Central memory CD8-positive, alpha-beta T cell (primary cell): ENCODE data around the gene DAPK1.

Source experiments
- ATAC-seq: fragments of 150-1000 bp; cut with Tn5 transposase; replicated peaks from 2 replicates; pipeline ENCODE4 v1.10.0; 2022; ENCODE audit warnings: mild to moderate bottlenecking, moderate FRiP score, moderate number of reproducible peaks; ENCODE audit not compliant: poor library complexity, severe bottlenecking; ENCODE audit errors: extremely low read depth
- DNase-seq, 2 donors: peaks; one replicate each; pipeline ENCODE4 v3.0.0; 2021; ENCODE audit warnings: low spot score in 2 of 2
- H3K27ac Mint-ChIP-seq: one replicate; pipeline ENCODE4 v1.8.0; 2022; ENCODE audit warnings: low read depth, mild to moderate bottlenecking, moderate library complexity, mixed read lengths
- H3K27me3 Mint-ChIP-seq: one replicate; pipeline ENCODE4 v1.8.0; 2022; ENCODE audit warnings: mixed read lengths
- H3K36me3 Mint-ChIP-seq: one replicate; pipeline ENCODE4 v1.8.0; 2022; ENCODE audit warnings: mild to moderate bottlenecking, moderate library complexity, mixed read lengths; ENCODE audit not compliant: insufficient read depth
- H3K4me1 Mint-ChIP-seq: one replicate; pipeline ENCODE4 v1.8.0; 2022; ENCODE audit warnings: mixed read lengths
- H3K4me3 Mint-ChIP-seq: one replicate; pipeline ENCODE4 v1.8.0; 2022; ENCODE audit warnings: mild to moderate bottlenecking, moderate library complexity, mixed read lengths
- H3K9me3 Mint-ChIP-seq: one replicate; pipeline ENCODE4 v1.8.0; 2022; ENCODE audit warnings: mixed read lengths

The DAPK1 gene

GRCh38 chr9:87701931-87702421, 204.3 kb downstream of the DAPK1 start:
- no peaks in the 10 kb centered on the region for H3K36me3 Mint-ChIP-seq
- H3K27ac Mint-ChIP-seq = no peak overlapping the region
- DNase-seq = no peak
- no peaks in the 10 kb centered on the region for H3K9me3 Mint-ChIP-seq
- no peaks in the 10 kb centered on the region for H3K4me1 Mint-ChIP-seq
- peaks cover 5% of the 10 kb centered on the region for H3K27me3 Mint-ChIP-seq
- ATAC-seq = no peak
- H3K4me3 Mint-ChIP-seq = no peak overlapping the region

- H3K27ac Mint-ChIP-seq = no peak overlapping the region
- H3K27me3 Mint-ChIP-seq = peaks cover 9% of the 10 kb centered on the region
- H3K4me3 Mint-ChIP-seq = no peak overlapping the region
- H3K4me1 Mint-ChIP-seq = no peaks in the 10 kb centered on the region
- H3K9me3 Mint-ChIP-seq = no peaks in the 10 kb centered on the region
- H3K36me3 Mint-ChIP-seq = no peaks in the 10 kb centered on the region
- ATAC-seq (no peak), DNase-seq (no peak)
Measured at GRCh38 chr9:87702921-87703320, 205.3 kb downstream of the DAPK1 start.

- Mint-ChIP-seq H3K4me3 (no peak overlapping the region), H3K27ac (no peak overlapping the region), H3K9me3 (no peaks in the 10 kb centered on the region), H3K27me3 (peaks cover 10% of the 10 kb centered on the region), H3K36me3 (no peaks in the 10 kb centered on the region), H3K4me1 (no peaks in the 10 kb centered on the region)
- DNase-seq (no peak), ATAC-seq (no peak)
Measured at GRCh38 chr9:87703636-87704276, 206.1 kb downstream of the DAPK1 start.

GRCh38 chr9:87704342-87704741, 206.7 kb downstream of the DAPK1 start:
- Mint-ChIP-seq H3K4me1 (no peaks in the 10 kb centered on the region), H3K4me3 (no peak overlapping the region), H3K27me3 (peaks cover 10% of the 10 kb centered on the region), H3K27ac (no peak overlapping the region), H3K36me3 (no peaks in the 10 kb centered on the region), H3K9me3 (no peaks in the 10 kb centered on the region)
- DNase-seq (no peak), ATAC-seq (no peak)

- no peaks in the 10 kb centered on the region for H3K9me3 Mint-ChIP-seq
- H3K4me3 Mint-ChIP-seq = no peak overlapping the region
- no peak overlapping the region for H3K27ac Mint-ChIP-seq
- H3K36me3 Mint-ChIP-seq = no peaks in the 10 kb centered on the region
- ATAC-seq = no peak
- peaks cover 10% of the 10 kb centered on the region for H3K27me3 Mint-ChIP-seq
- no peak for DNase-seq
- H3K4me1 Mint-ChIP-seq = no peaks in the 10 kb centered on the region
Measured at GRCh38 chr9:87706066-87706739, 208.5 kb downstream of the DAPK1 start.

- Mint-ChIP-seq H3K4me3 (no peak overlapping the region), H3K27me3 (peaks cover 10% of the 10 kb centered on the region), H3K4me1 (no peaks in the 10 kb centered on the region), H3K9me3 (no peaks in the 10 kb centered on the region), H3K27ac (no peak overlapping the region), H3K36me3 (no peaks in the 10 kb centered on the region)
- no peak for DNase-seq
- ATAC-seq = no peak
Measured at GRCh38 chr9:87707805-87708506, 210.3 kb downstream of the DAPK1 start.

- ATAC-seq = no peak
- Mint-ChIP-seq H3K36me3 (no peaks in the 10 kb centered on the region), H3K27ac (no peak overlapping the region), H3K9me3 (no peaks in the 10 kb centered on the region), H3K4me3 (no peak overlapping the region), H3K27me3 (peaks cover 10% of the 10 kb centered on the region), H3K4me1 (no peaks in the 10 kb centered on the region)
- DNase-seq = no peak
Measured at GRCh38 chr9:87708546-87708945, 210.9 kb downstream of the DAPK1 start.

GRCh38 chr9:87708986-87709728, 211.5 kb downstream of the DAPK1 start:
- Mint-ChIP-seq H3K27me3 (peaks cover 10% of the 10 kb centered on the region), H3K36me3 (no peaks in the 10 kb centered on the region), H3K4me3 (no peak overlapping the region), H3K4me1 (no peaks in the 10 kb centered on the region), H3K27ac (no peak overlapping the region), H3K9me3 (no peaks in the 10 kb centered on the region)
- DNase-seq (no peak), ATAC-seq (no peak)

- no peaks in the 10 kb centered on the region for H3K4me1 Mint-ChIP-seq
- no peaks in the 10 kb centered on the region for H3K9me3 Mint-ChIP-seq
Measured at GRCh38 chr9:87710443-87710842, 212.8 kb downstream of the DAPK1 start.

GRCh38 chr9:87711857-87712800, 214.5 kb downstream of the DAPK1 start:
- H3K36me3 Mint-ChIP-seq = no peaks in the 10 kb centered on the region
- peaks cover 9% of the 10 kb centered on the region for H3K27me3 Mint-ChIP-seq
- no peak for DNase-seq
- H3K4me3 Mint-ChIP-seq = no peak overlapping the region
- ATAC-seq = no peak
- H3K4me1 Mint-ChIP-seq = no peaks in the 10 kb centered on the region
- no peak overlapping the region for H3K27ac Mint-ChIP-seq
- no peaks in the 10 kb centered on the region for H3K9me3 Mint-ChIP-seq

More at GRCh38 chr9:87710443-87710842, 212.8 kb downstream of the DAPK1 start:
- Mint-ChIP-seq H3K4me3 (no peak overlapping the region), H3K36me3 (no peaks in the 10 kb centered on the region), H3K27me3 (peaks cover 10% of the 10 kb centered on the region), H3K27ac (no peak overlapping the region)
- no peak for DNase-seq
- ATAC-seq = no peak

GRCh38 chr9:87712801-87713277, 215.2 kb downstream of the DAPK1 start:
- ATAC-seq (no peak), DNase-seq (no peak)
- no peak overlapping the region for H3K4me3 Mint-ChIP-seq
- H3K4me1 Mint-ChIP-seq = no peaks in the 10 kb centered on the region
- no peaks in the 10 kb centered on the region for H3K9me3 Mint-ChIP-seq
- H3K36me3 Mint-ChIP-seq = no peaks in the 10 kb centered on the region
- peaks cover 2% of the 10 kb centered on the region for H3K27me3 Mint-ChIP-seq
- no peak overlapping the region for H3K27ac Mint-ChIP-seq
